ENCODE results near the gene KCNF1. TPM values are rescaled to one million over a fixed set of nuclear protein-coding genes. Genes with fewer than 3 reads are reported as not detected.

KCNF1 gene
- total and polyA plus RNA-seq, 2 of the 8 experiments (the other 6 are each of a cell fraction or from before 2014, with no cell fraction given) = 0.48 to 1.5 TPM

DNA sequence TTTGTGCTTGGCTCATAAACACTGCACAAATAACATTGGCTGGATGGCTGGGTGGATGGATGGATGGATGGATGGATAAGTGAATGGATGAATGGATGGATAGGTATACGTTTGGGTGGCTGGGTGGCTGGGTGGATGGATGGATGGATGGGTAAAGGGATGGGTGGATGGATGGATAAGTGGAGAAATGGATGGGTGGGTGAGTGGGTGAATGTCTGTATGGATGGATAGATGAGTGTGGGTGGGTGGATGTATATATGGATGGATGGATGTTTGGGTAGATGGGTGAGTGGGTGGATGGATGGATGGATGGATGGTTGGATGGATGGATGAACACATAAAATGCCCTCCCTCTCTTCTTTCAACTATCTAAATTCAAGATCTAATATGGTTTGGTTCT lies 38.1 kb downstream of the KCNF1 start:
- H3K9me3 ChIP-seq (ENCODE audit: insufficient read depth in 2 of 2, low read depth in 1 of 2, low read length in 1 of 2) = no peaks in the 10 kb centered on the region; a peak in 1 of 4 replicates
- H4K20me1 ChIP-seq (replicated peaks in 1 of 2; ENCODE audit: control insufficient read depth in 1 of 2, insufficient read depth in 2 of 2, low read length in 2 of 2) = peaks cover 0 to 2% of the 10 kb centered on the region in 2 experiments
- 88% methylated on average over 1 of the region's 1 CpG; no CpG with 5 or more reads in 1 of the 2 experiments for WGBS, 2 experiments (ENCODE audit: extremely low coverage in 1 of 2, insufficient coverage in 1 of 2, insufficient read length in 1 of 2, insufficient replicate concordance in 2 of 2, low coverage in 1 of 2, low lambda C conversion rate in 2 of 2, missing lambda C conversion rate in 1 of 2)
- no peak overlapping the region for H3K23ac ChIP-seq (ENCODE audit: insufficient read length)
- peaks cover 10% of the 10 kb centered on the region; the same call in 1 of the 2 replicates for H3K23me2 ChIP-seq (ENCODE audit: low read depth, low read length)
- H4K5ac ChIP-seq (ENCODE audit: insufficient read length, low read depth, low read length) = no peak overlapping the region
- no peak overlapping the region for H2AFZ ChIP-seq (ENCODE audit: low read length)
- no peaks in the 10 kb centered on the region for H3K79me1 ChIP-seq (ENCODE audit: low read depth, low read length)
- H3K9ac ChIP-seq (replicated peaks in 1 of 4; ENCODE audit: extremely low read depth in 1 of 4, low read depth in 3 of 4, low read length in 3 of 4) = no peak overlapping the region
- POLR2A ChIA-PET (ENCODE audit: partially characterized antibody) = no interaction called here
- no peak for DNase-seq (ENCODE audit: low read depth in 1 of 2, low spot score in 2 of 2)
- no peak overlapping the region for H3K27ac ChIP-seq (ENCODE audit: low read depth, low read length)
- no peak overlapping the region for H3K4me3 ChIP-seq (ENCODE audit: extremely low read depth in 1 of 4, insufficient read depth in 2 of 4, low read depth in 3 of 4, low read length in 4 of 4)
- H3K18ac ChIP-seq (ENCODE audit: extremely low read depth, low read length) = no peak overlapping the region
- H2AK5ac ChIP-seq (ENCODE audit: low read depth, low read length) = no peak overlapping the region
- no peak overlapping the region for H2BK120ac ChIP-seq (replicated peaks; ENCODE audit: low read depth, low read length)
- H3K36me3 ChIP-seq (ENCODE audit: control insufficient read depth in 2 of 4, insufficient read depth in 4 of 4, low read length in 3 of 4) = no peaks in the 10 kb centered on the region
- peak overlapping the region; percentile 64 for H3K56ac ChIP-seq (replicated peaks; ENCODE audit: insufficient read length, low read depth, low read length)
- H4K8ac ChIP-seq (ENCODE audit: extremely low read depth, insufficient read depth, low read length) = no peak overlapping the region
- no peak overlapping the region for H2BK5ac ChIP-seq (ENCODE audit: low read depth, low read length)
- no peak overlapping the region for H2BK20ac ChIP-seq (ENCODE audit: low read length)
- H2BK12ac ChIP-seq (ENCODE audit: low read depth, low read length) = no peak overlapping the region
- no peak overlapping the region for H3K14ac ChIP-seq (ENCODE audit: insufficient read length)
- H3K4ac ChIP-seq (replicated peaks; ENCODE audit: insufficient read length, low read depth, low read length) = no peak overlapping the region
- no peaks in the 10 kb centered on the region for H3K27me3 ChIP-seq (replicated peaks in 1 of 4; ENCODE audit: control insufficient read depth in 3 of 4, extremely low read depth in 1 of 4, insufficient read depth in 3 of 4, low read length in 3 of 4)
- no peak overlapping the region for H4K91ac ChIP-seq (replicated peaks; ENCODE audit: insufficient read length, low read length)
- FAIRE-seq = no peak
- no peaks in the 10 kb centered on the region for H3K4me1 ChIP-seq (replicated peaks in 1 of 4; ENCODE audit: control insufficient read depth in 3 of 4, insufficient read depth in 4 of 4, low read length in 3 of 4)
- no peaks in the 10 kb centered on the region for H3K79me2 ChIP-seq (ENCODE audit: control insufficient read depth in 1 of 2, insufficient read depth in 2 of 2, low read length in 2 of 2)
- no peak overlapping the region for H3K4me2 ChIP-seq (ENCODE audit: insufficient read depth in 1 of 2, low read depth in 2 of 2, low read length in 2 of 2)
- no peak overlapping the region for H2BK15ac ChIP-seq (ENCODE audit: low read length)
- CTCF ChIA-PET (ENCODE audit: partially characterized antibody) = no interaction called here
- TF ChIP-seq FOSL1 (IDR thresholded peaks at IDR 0.05; ENCODE audit: insufficient read depth, low read depth, low read length) (no peak), NRF1 (IDR thresholded peaks at IDR 0.05; ENCODE audit: low read depth, low read length) (no peak), CTBP2 (IDR thresholded peaks at IDR 0.05; ENCODE audit: borderline replicate concordance, insufficient read depth, insufficient read length, low read length) (no peak), TEAD4 (IDR thresholded peaks at IDR 0.05; ENCODE audit: low read depth, low read length) (no peak), SAP30 (IDR thresholded peaks at IDR 0.05; ENCODE audit: insufficient read depth, insufficient replicate concordance, low read length) (no peak), RNF2 (IDR thresholded peaks at IDR 0.05; ENCODE audit: borderline replicate concordance, low read depth, low read length, missing control alignments, poor library complexity, severe bottlenecking) (no peak), EGR1 (IDR thresholded peaks at IDR 0.05; ENCODE audit: borderline replicate concordance, low read depth, low read length) (no peak), POLR2AphosphoS5 (IDR thresholded peaks at IDR 0.05; ENCODE audit: low read depth, low read length) (no peak), SIRT6 (IDR thresholded peaks at IDR 0.05; ENCODE audit: low read length) (no peak), POU5F1 (IDR thresholded peaks at IDR 0.05; ENCODE audit: low read depth, low read length) (no peak), BACH1 (IDR thresholded peaks at IDR 0.05; ENCODE audit: low read length) (no peak), NANOG (IDR thresholded peaks at IDR 0.05; ENCODE audit: insufficient read depth, low read depth, low read length, poor library complexity, severe bottlenecking) (no peak), HDAC2 (IDR thresholded peaks at IDR 0.05; ENCODE audit: borderline replicate concordance in 1 of 2, low read depth in 2 of 2, low read length in 2 of 2) (no peak)
